ENCODE data around the gene SORCS2. TPM values are rescaled to one million over a fixed set of nuclear protein-coding genes. Genes with fewer than 3 reads are reported as not detected.

SORCS2 gene
- total RNA-seq, 2 donors from 2014 or later: 0.68 to 0.92 TPM

GRCh38 chr4:7374571-7374970 lies 182.2 kb downstream of the SORCS2 start:
- H3K4me1 ChIP-seq (ENCODE audit: control insufficient read depth in 1 of 2, low read depth in 2 of 2): peaks cover 0 to 16% of the 10 kb centered on the region in 2 donors
- no peaks in the 10 kb centered on the region for H3K27me3 ChIP-seq (replicated peaks; ENCODE audit: insufficient read depth)
- no peak overlapping the region for H3K4me3 ChIP-seq
- no peaks in the 10 kb centered on the region for H3K36me3 ChIP-seq
- no peak overlapping the region for H3K27ac ChIP-seq
- no peaks in the 10 kb centered on the region for H3K9me3 ChIP-seq
- DNase-seq (ENCODE audit: low spot score) (no peak), ATAC-seq (ENCODE audit: insufficient number of reproducible peaks, low FRiP score, low read depth) (no peak)
- TF ChIP-seq CTCF (IDR thresholded peaks at IDR 0.05): no peak

- DNase-seq (ENCODE audit: low spot score) (no peak), ATAC-seq (ENCODE audit: insufficient number of reproducible peaks, low FRiP score, low read depth) (no peak)
- H3K36me3 ChIP-seq: no peaks in the 10 kb centered on the region
- H3K4me1 ChIP-seq (ENCODE audit: control insufficient read depth in 1 of 2, low read depth in 2 of 2): peaks cover 0 to 16% of the 10 kb centered on the region in 2 donors
- no peaks in the 10 kb centered on the region for H3K27me3 ChIP-seq (replicated peaks; ENCODE audit: insufficient read depth)
- TF ChIP-seq CTCF (IDR thresholded peaks at IDR 0.05): no peak
- no peak overlapping the region for H3K4me3 ChIP-seq
- no peaks in the 10 kb centered on the region for H3K9me3 ChIP-seq
- H3K27ac ChIP-seq: no peak overlapping the region
These were observed 183.1 kb downstream of the SORCS2 start for GRCh38 chr4:7375427-7375826.

GRCh38 chr4:7377223-7377865 lies 185.0 kb downstream of the SORCS2 start:
- Histone ChIP-seq H3K27me3 (replicated peaks; ENCODE audit: insufficient read depth) (no peaks in the 10 kb centered on the region), H3K9me3 (no peaks in the 10 kb centered on the region), H3K27ac (no peak overlapping the region), H3K4me3 (no peak overlapping the region), H3K4me1 (ENCODE audit: control insufficient read depth in 1 of 2, low read depth in 2 of 2) (peaks cover 0 to 16% of the 10 kb centered on the region in 2 donors), H3K36me3 (no peaks in the 10 kb centered on the region)
- TF ChIP-seq CTCF (IDR thresholded peaks at IDR 0.05): no peak
- ATAC-seq (ENCODE audit: insufficient number of reproducible peaks, low FRiP score, low read depth) (no peak), DNase-seq (ENCODE audit: low spot score) (no peak)

GRCh38 chr4:7379186-7379585 lies 186.8 kb downstream of the SORCS2 start:
- DNase-seq (ENCODE audit: low spot score): no peak
- no peaks in the 10 kb centered on the region for H3K36me3 ChIP-seq
- no peak overlapping the region for H3K27ac ChIP-seq
- H3K4me1 ChIP-seq (ENCODE audit: control insufficient read depth in 1 of 2, low read depth in 2 of 2): peaks cover 0 to 16% of the 10 kb centered on the region in 2 donors
- TF ChIP-seq CTCF (IDR thresholded peaks at IDR 0.05): no peak
- no peak overlapping the region for H3K4me3 ChIP-seq
- no peak for ATAC-seq (ENCODE audit: insufficient number of reproducible peaks, low FRiP score, low read depth)
- no peaks in the 10 kb centered on the region for H3K9me3 ChIP-seq
- no peaks in the 10 kb centered on the region for H3K27me3 ChIP-seq (replicated peaks; ENCODE audit: insufficient read depth)

GRCh38 chr4:7379719-7380118 lies 187.4 kb downstream of the SORCS2 start:
- no peak overlapping the region for H3K27ac ChIP-seq
- H3K27me3 ChIP-seq (replicated peaks; ENCODE audit: insufficient read depth): no peaks in the 10 kb centered on the region
- H3K9me3 ChIP-seq: no peaks in the 10 kb centered on the region
- ATAC-seq (ENCODE audit: insufficient number of reproducible peaks, low FRiP score, low read depth) (no peak), DNase-seq (ENCODE audit: low spot score) (no peak)
- H3K4me1 ChIP-seq (ENCODE audit: control insufficient read depth in 1 of 2, low read depth in 2 of 2): peaks cover 0 to 16% of the 10 kb centered on the region in 2 donors
- no peak overlapping the region for H3K4me3 ChIP-seq
- no peak for TF ChIP-seq CTCF (IDR thresholded peaks at IDR 0.05)
- no peaks in the 10 kb centered on the region for H3K36me3 ChIP-seq
